Measurements from ENCODE around the gene SGF29.
"Not testable (repeated sequence)": the region's sequence is repeated elsewhere in the genome, so short reads cannot be mapped to it uniquely, and the experiment has no call there.

- TF ChIP-seq CTCF (IDR thresholded peaks at IDR 0.05; ENCODE audit: low read depth, low read length); POLR2A (IDR thresholded peaks at IDR 0.05; ENCODE audit: extremely low read depth, insufficient read length); MYC (IDR thresholded peaks at IDR 0.05; ENCODE audit: low read depth, low read length); MAX (IDR thresholded peaks at IDR 0.05; ENCODE audit: low read depth, low read length): not testable (repeated sequence)
Measured at GRCh38 chr16:28608496-28608808, 54.7 kb downstream of the SGF29 start.

Measured in NB4 (cell line).